ENCODE data around the gene SLC16A3.

GRCh38 chr17:82287868-82288801 is 59.3 kb downstream of the SLC16A3 start:
- TF ChIP-seq GATA3 (IDR thresholded peaks at IDR 0.05; ENCODE audit: low read depth, low read length) (no peak), GATA2 (IDR thresholded peaks at IDR 0.05; ENCODE audit: low read depth, low read length) (no peak)

Data from SH-SY5Y (cell line).